ENCODE data around the gene RMDN2. TPM values are rescaled to one million over a fixed set of nuclear protein-coding genes. Genes with fewer than 3 reads are reported as not detected.

The RMDN2 gene
- total RNA-seq, 1 donor from 2014 or later = 5.1 TPM

DNA sequence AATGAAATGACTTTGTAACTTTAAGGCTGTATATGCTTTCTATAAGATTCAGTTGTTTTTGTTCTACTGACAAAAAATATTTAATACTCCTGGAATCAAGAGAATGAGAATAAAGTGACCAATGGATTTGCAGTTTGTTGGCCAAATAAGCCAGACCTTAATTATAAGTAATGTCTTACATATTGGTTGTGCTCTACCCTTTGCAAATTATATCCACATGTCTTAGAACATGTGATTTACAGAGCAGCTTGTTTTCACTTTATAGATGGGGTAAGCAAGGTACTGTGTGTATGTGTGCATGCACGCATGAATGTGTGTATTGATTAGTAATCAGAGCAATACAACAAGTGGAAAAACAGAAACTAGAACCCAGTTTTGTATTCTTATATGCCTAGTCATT lies 59.1 kb downstream of the RMDN2 start:
- Histone ChIP-seq H3K4me3 (ENCODE audit: insufficient read depth, low read depth, low read length) (no peak overlapping the region), H3K79me2 (ENCODE audit: insufficient read depth, low read length) (no peaks in the 10 kb centered on the region), H3K27ac (ENCODE audit: low read depth, low read length) (no peak overlapping the region), H4K20me1 (ENCODE audit: insufficient read depth, low read length) (no peaks in the 10 kb centered on the region), H3K27me3 (ENCODE audit: insufficient read depth, low read length) (no peaks in the 10 kb centered on the region), H3K4me2 (ENCODE audit: low read length) (no peak overlapping the region), H2AFZ (ENCODE audit: low read depth, low read length) (no peak overlapping the region), H3K4me1 (ENCODE audit: insufficient read depth, low read length) (peaks cover 3% of the 10 kb centered on the region), H3K9me3 (ENCODE audit: insufficient read depth, low read depth, low read length) (no peaks in the 10 kb centered on the region), H3K9ac (ENCODE audit: low read length) (no peak overlapping the region), H3K36me3 (ENCODE audit: insufficient read depth, low read length) (no peaks in the 10 kb centered on the region)
- no peaks in the 10 kb centered on the region for H3K27me3 Mint-ChIP-seq (ENCODE audit: low read depth, unreplicated experiment)
- DNase-seq (ENCODE audit: low read depth) = no peak
- H3K4me1 Mint-ChIP-seq (ENCODE audit: low read depth, unreplicated experiment) = peaks cover 1% of the 10 kb centered on the region
- FAIRE-seq = peak; percentile 43
- H3K9me3 Mint-ChIP-seq (ENCODE audit: unreplicated experiment) = no peaks in the 10 kb centered on the region
- H3K4me3 Mint-ChIP-seq (ENCODE audit: unreplicated experiment) = no peak overlapping the region
- no peak for TF ChIP-seq EZH2 (IDR thresholded peaks at IDR 0.05; ENCODE audit: insufficient read depth, low read length)
- TF ChIP-seq, protein P1, sequence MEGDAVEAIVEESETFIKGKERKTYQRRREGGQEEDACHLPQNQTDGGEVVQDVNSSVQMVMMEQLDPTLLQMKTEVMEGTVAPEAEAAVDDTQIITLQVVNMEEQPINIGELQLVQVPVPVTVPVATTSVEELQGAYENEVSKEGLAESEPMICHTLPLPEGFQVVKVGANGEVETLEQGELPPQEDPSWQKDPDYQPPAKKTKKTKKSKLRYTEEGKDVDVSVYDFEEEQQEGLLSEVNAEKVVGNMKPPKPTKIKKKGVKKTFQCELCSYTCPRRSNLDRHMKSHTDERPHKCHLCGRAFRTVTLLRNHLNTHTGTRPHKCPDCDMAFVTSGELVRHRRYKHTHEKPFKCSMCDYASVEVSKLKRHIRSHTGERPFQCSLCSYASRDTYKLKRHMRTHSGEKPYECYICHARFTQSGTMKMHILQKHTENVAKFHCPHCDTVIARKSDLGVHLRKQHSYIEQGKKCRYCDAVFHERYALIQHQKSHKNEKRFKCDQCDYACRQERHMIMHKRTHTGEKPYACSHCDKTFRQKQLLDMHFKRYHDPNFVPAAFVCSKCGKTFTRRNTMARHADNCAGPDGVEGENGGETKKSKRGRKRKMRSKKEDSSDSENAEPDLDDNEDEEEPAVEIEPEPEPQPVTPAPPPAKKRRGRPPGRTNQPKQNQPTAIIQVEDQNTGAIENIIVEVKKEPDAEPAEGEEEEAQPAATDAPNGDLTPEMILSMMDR (IDR thresholded peaks at IDR 0.05; ENCODE audit: insufficient read depth, low read depth, low read length) = no peak
- no peaks in the 10 kb centered on the region for H3K36me3 Mint-ChIP-seq (ENCODE audit: low read depth, unreplicated experiment)
- H3K27ac Mint-ChIP-seq (ENCODE audit: unreplicated experiment) = no peak overlapping the region

DNA sequence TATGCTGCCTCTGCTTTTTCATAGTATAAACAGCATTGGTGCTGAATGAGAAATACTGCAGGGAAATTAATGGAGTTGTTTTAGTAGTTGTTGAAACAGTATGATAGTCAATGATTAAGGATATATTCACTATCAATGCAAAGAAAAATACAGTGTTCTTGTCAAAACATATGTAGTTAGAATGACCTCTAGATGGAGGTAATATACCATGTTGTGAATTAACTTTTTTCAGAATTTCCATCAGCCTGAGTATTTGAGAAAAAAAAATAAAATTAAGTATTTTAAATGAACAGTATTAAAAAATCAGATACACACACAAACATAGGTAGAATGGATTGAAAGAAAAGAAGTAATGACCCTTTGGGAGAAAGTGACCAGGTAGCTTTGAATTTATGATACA lies 59.5 kb downstream of the RMDN2 start:
- Histone ChIP-seq H3K27me3 (ENCODE audit: insufficient read depth, low read length) (no peaks in the 10 kb centered on the region), H3K9ac (ENCODE audit: low read length) (no peak overlapping the region), H2AFZ (ENCODE audit: low read depth, low read length) (no peak overlapping the region), H3K4me3 (ENCODE audit: insufficient read depth, low read depth, low read length) (no peak overlapping the region), H3K79me2 (ENCODE audit: insufficient read depth, low read length) (no peaks in the 10 kb centered on the region), H4K20me1 (ENCODE audit: insufficient read depth, low read length) (no peaks in the 10 kb centered on the region), H3K4me1 (ENCODE audit: insufficient read depth, low read length) (peaks cover 3% of the 10 kb centered on the region), H3K9me3 (ENCODE audit: insufficient read depth, low read depth, low read length) (no peaks in the 10 kb centered on the region), H3K36me3 (ENCODE audit: insufficient read depth, low read length) (no peaks in the 10 kb centered on the region), H3K4me2 (ENCODE audit: low read length) (no peak overlapping the region), H3K27ac (ENCODE audit: low read depth, low read length) (no peak overlapping the region)
- Mint-ChIP-seq H3K9me3 (ENCODE audit: unreplicated experiment) (no peaks in the 10 kb centered on the region), H3K27ac (ENCODE audit: unreplicated experiment) (no peak overlapping the region), H3K4me3 (ENCODE audit: unreplicated experiment) (no peak overlapping the region), H3K36me3 (ENCODE audit: low read depth, unreplicated experiment) (no peaks in the 10 kb centered on the region), H3K27me3 (ENCODE audit: low read depth, unreplicated experiment) (no peaks in the 10 kb centered on the region), H3K4me1 (ENCODE audit: low read depth, unreplicated experiment) (peaks cover 1% of the 10 kb centered on the region)
- FAIRE-seq (no peak), DNase-seq (ENCODE audit: low read depth) (peak; percentile 5)
- TF ChIP-seq, protein P1 (IDR thresholded peaks at IDR 0.05; ENCODE audit: insufficient read depth, low read depth, low read length) = no peak
- no peak for TF ChIP-seq EZH2 (IDR thresholded peaks at IDR 0.05; ENCODE audit: insufficient read depth, low read length)

DNA sequence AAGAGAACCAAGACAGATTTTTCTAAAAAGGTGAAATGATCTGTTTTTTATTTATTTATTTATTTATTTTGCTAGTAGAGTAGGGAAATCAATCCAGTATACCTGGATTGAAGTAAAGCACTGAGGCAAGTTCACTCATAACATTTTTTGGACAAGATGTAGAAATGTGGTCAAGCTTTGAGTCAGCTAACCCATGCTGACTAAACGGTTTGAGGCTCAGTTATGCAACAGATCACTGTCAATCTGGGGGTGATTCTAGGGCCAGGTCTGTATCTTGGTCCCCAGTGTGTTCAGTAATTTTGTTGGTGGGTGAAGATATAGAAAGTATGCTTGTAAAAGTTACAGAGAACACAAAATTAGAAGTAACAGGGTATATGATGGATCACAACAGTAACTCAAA lies 60.2 kb downstream of the RMDN2 start:
- Histone ChIP-seq H3K27me3 (ENCODE audit: insufficient read depth, low read length) (no peaks in the 10 kb centered on the region), H3K27ac (ENCODE audit: low read depth, low read length) (no peak overlapping the region), H4K20me1 (ENCODE audit: insufficient read depth, low read length) (no peaks in the 10 kb centered on the region), H3K4me3 (ENCODE audit: insufficient read depth, low read depth, low read length) (no peak overlapping the region), H3K9ac (ENCODE audit: low read length) (no peak overlapping the region), H3K4me2 (ENCODE audit: low read length) (no peak overlapping the region), H3K9me3 (ENCODE audit: insufficient read depth, low read depth, low read length) (no peaks in the 10 kb centered on the region), H3K36me3 (ENCODE audit: insufficient read depth, low read length) (no peaks in the 10 kb centered on the region), H3K79me2 (ENCODE audit: insufficient read depth, low read length) (no peaks in the 10 kb centered on the region), H3K4me1 (ENCODE audit: insufficient read depth, low read length) (peaks cover 3% of the 10 kb centered on the region), H2AFZ (ENCODE audit: low read depth, low read length) (no peak overlapping the region)
- no peaks in the 10 kb centered on the region for H3K9me3 Mint-ChIP-seq (ENCODE audit: unreplicated experiment)
- no peaks in the 10 kb centered on the region for H3K36me3 Mint-ChIP-seq (ENCODE audit: low read depth, unreplicated experiment)
- H3K27ac Mint-ChIP-seq (ENCODE audit: unreplicated experiment) = no peak overlapping the region
- TF ChIP-seq EZH2 (IDR thresholded peaks at IDR 0.05; ENCODE audit: insufficient read depth, low read length) = no peak
- TF ChIP-seq, protein P1 (IDR thresholded peaks at IDR 0.05; ENCODE audit: insufficient read depth, low read depth, low read length) = no peak
- H3K27me3 Mint-ChIP-seq (ENCODE audit: low read depth, unreplicated experiment) = no peaks in the 10 kb centered on the region
- FAIRE-seq (no peak), DNase-seq (ENCODE audit: low read depth) (peak; percentile 82)
- H3K4me3 Mint-ChIP-seq (ENCODE audit: unreplicated experiment) = no peak overlapping the region
- H3K4me1 Mint-ChIP-seq (ENCODE audit: low read depth, unreplicated experiment) = peaks cover 1% of the 10 kb centered on the region

All from astrocyte (in vitro differentiated cells and primary cell).